A673 (cell line): Measurements from ENCODE around the gene PRTFDC1. TPM values are rescaled to one million over a fixed set of nuclear protein-coding genes. Genes with fewer than 3 reads are reported as not detected.

Experiments
- BruUV-seq: library from RNA; stranded (reverse); fragments of 400-500 nt; replicated peaks from 2 replicates; lab custom pipeline; 2021; lab: Mats Ljungman, UMichigan
- CTCF ChIA-PET: fragments of 300-600 bp; sonication (Branson Sonifier 250); formaldehyde crosslinking; loops from one replicate; lab custom pipeline; 2022; ENCODE audit warnings: antibody characterized with exemption; lab: Charles Lee
- POLR2A ChIA-PET: fragments of 300-600 bp; sonication (Branson Sonifier 250); formaldehyde crosslinking; loops from one replicate; lab custom pipeline; 2022; ENCODE audit warnings: antibody characterized with exemption; ENCODE audit not compliant: low non-redundant PET; lab: Charles Lee
- DNase-seq: peaks from one replicate; pipeline ENCODE4 v3.0.0-alpha.2; 2015; ENCODE audit warnings: low spot score
- H3K27ac ChIP-seq: fragments of 200-600 bp; sonication (generic); 2 replicates; pipeline ENCODE4 v1.5.1; 2016; ENCODE audit warnings: mixed run types, low read depth, mild to moderate bottlenecking, mixed read lengths, antibody characterized with exemption, low read length; ENCODE audit not compliant: poor library complexity, severe bottlenecking
- H3K27me3 ChIP-seq: fragments of 200-600 bp; sonication (generic); replicated peaks from 2 replicates; pipeline ENCODE4 v1.6.1; 2017; ENCODE audit warnings: mixed run types, low read depth, mild to moderate bottlenecking, mixed read lengths, antibody characterized with exemption, low read length; ENCODE audit not compliant: insufficient read depth, poor library complexity
- H3K36me3 ChIP-seq: fragments of 200-600 bp; sonication (generic); 2 replicates; pipeline ENCODE4 v1.6.1; 2016; ENCODE audit warnings: mixed run types, mild to moderate bottlenecking, mixed read lengths, antibody characterized with exemption, low read length; ENCODE audit not compliant: insufficient read depth, poor library complexity, severe bottlenecking
- H3K4me1 ChIP-seq: fragments of 200-600 bp; sonication (generic); 2 replicates; pipeline ENCODE4 v1.6.1; 2017; ENCODE audit warnings: mixed run types, mild to moderate bottlenecking, mixed read lengths, antibody characterized with exemption, low read length; ENCODE audit not compliant: insufficient read depth, poor library complexity, severe bottlenecking
- H3K4me3 ChIP-seq: fragments of 200-600 bp; sonication (generic); 2 replicates; pipeline ENCODE4 v1.5.1; 2016; ENCODE audit warnings: low read depth, mixed run types, mild to moderate bottlenecking, mixed read lengths, low read length; ENCODE audit not compliant: poor library complexity, severe bottlenecking
- H3K9me3 ChIP-seq: fragments of 200-600 bp; sonication (generic); 2 replicates; pipeline ENCODE4 v1.6.1; 2016; ENCODE audit warnings: mixed run types, low read depth, mild to moderate bottlenecking, mixed read lengths, antibody characterized with exemption, low read length; ENCODE audit not compliant: poor library complexity, severe bottlenecking
- CTCF ChIP-seq: fragments of 300-800, 200-600 bp; sonication (generic); conservative IDR thresholded peaks from 2 replicates; pipeline ENCODE4 v1.5.1; 2017; ENCODE audit warnings: low read depth, mild to moderate bottlenecking, antibody characterized with exemption, low read length, moderate library complexity, mixed read lengths
- EZH2 ChIP-seq: fragments of 200-600 bp; sonication (generic); IDR thresholded peaks from 2 replicates; pipeline ENCODE4 v1.6.1; 2017; ENCODE audit warnings: borderline replicate concordance, low read depth, mild to moderate bottlenecking, mixed read lengths, antibody characterized with exemption, low read length; ENCODE audit not compliant: poor library complexity, severe bottlenecking
- intact Hi-C: fragments of 100-400 bp; cut with micrococcal nuclease; formaldehyde crosslinking; loops from one replicate; pipeline ENCODE4 v1.10.0; 2022; ENCODE audit not compliant: unreplicated experiment
- total RNA-seq: library from RNA; stranded (reverse); gene quantifications from 2 replicates; pipeline ENCODE4 v1.2.3, GENCODE V29; 2021

The PRTFDC1 gene
- total RNA-seq, 1 experiment from 2014 or later: 49.8 TPM

GRCh38 chr10:24834869-24835268 lies 117.5 kb downstream of the PRTFDC1 start:
- ChIA-PET POLR2A (no interaction called here), CTCF (no interaction called here)
- intact Hi-C loops: no loop called here

GRCh38 chr10:24826009-24826408 lies 126.4 kb downstream of the PRTFDC1 start:
- Histone ChIP-seq H3K4me1 (peaks cover 4% of the 10 kb centered on the region), H3K4me3 (no peak overlapping the region), H3K36me3 (no peaks in the 10 kb centered on the region), H3K27me3 (no peaks in the 10 kb centered on the region), H3K27ac (no peak overlapping the region), H3K9me3 (no peaks in the 10 kb centered on the region)
- no peak for TF ChIP-seq CTCF
- no peak for TF ChIP-seq EZH2
- ChIA-PET CTCF (no interaction called here), POLR2A (interaction anchor here (0.6 kb wide), 1 partner anchor 110 kb away, joined by 3 read pairs; no protein-coding TSS in a partner anchor)
- BruUV-seq: no TSS peak
- intact Hi-C loops: no loop called here
- peak; percentile 51 for DNase-seq

More at GRCh38 chr10:24834869-24835268, 117.5 kb downstream of the PRTFDC1 start:
- Histone ChIP-seq H3K27me3 (no peaks in the 10 kb centered on the region), H3K9me3 (no peaks in the 10 kb centered on the region), H3K36me3 (no peaks in the 10 kb centered on the region), H3K4me1 (no peaks in the 10 kb centered on the region), H3K27ac (no peak overlapping the region), H3K4me3 (no peak overlapping the region)
- no peak for TF ChIP-seq CTCF
- no peak for TF ChIP-seq EZH2
- no TSS peak for BruUV-seq
- DNase-seq: no peak

- Histone ChIP-seq H3K9me3 (no peaks in the 10 kb centered on the region), H3K4me3 (no peak overlapping the region), H3K27ac (no peak overlapping the region), H3K4me1 (peaks cover 4% of the 10 kb centered on the region), H3K36me3 (no peaks in the 10 kb centered on the region), H3K27me3 (no peaks in the 10 kb centered on the region)
- TF ChIP-seq EZH2 (no peak), CTCF (no peak)
- no TSS peak for BruUV-seq
- intact Hi-C loops: no loop called here
- DNase-seq: no peak
- CTCF ChIA-PET: no interaction called here
- POLR2A ChIA-PET: interaction anchor here (0.6 kb wide), 1 partner anchor 111 kb away, joined by 3 read pairs; no protein-coding TSS in a partner anchor
Measured at GRCh38 chr10:24825551-24825950, 126.9 kb downstream of the PRTFDC1 start.
